GM19463 (cell line): Measurements from ENCODE around the gene NUP188.
"Not testable (repeated sequence)": the region's sequence is repeated elsewhere in the genome, so short reads cannot be mapped to it uniquely, and the experiment has no call there.

Experiments
- ATAC-seq: cut with Tn5 transposase; IDR thresholded peaks from one replicate; pipeline ENCODE4 v1.9.1; 2021; ENCODE audit warnings: mild to moderate bottlenecking, moderate library complexity; ENCODE audit not compliant: unreplicated experiment

Gene NUP188

DNA sequence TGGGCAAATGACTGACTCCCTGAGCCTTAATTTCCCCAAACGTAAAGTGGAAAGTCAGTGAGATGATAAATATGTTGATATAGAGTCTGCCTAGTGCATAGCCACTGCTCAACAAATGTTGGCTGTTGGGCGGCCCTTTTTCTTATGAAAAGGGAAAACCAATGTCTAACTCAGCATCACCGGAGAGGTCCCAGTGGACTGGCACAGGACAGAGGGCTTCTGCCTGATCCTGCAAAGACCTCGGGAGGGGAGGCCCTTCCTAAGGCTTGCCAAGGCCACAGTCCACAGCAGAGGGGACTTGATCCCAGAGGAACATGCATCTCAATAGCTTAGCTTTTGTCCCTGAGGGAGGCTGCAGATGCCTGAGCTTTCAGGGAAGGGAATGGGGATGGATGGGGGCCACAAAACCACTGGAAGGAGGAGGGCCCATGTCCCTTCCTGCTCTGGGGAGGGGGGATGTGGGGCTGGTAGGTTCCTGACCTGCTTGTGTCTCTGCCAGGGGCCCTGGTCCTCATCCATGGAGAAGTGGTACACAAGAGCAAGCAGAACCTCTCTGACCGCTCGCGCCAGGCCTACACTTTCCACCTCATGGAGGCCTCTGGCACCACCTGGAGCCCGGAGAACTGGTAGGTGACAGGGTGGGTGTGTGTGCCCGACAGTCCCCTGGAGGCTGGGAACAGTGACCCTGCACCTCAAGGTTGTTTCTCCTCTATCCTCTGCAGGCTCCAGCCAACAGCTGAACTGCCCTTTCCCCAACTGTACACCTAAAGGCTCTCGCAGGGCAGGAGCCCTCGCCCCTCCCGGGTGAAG, 6.3 kb upstream of the NUP188 start:
- no peak for ATAC-seq

DNA sequence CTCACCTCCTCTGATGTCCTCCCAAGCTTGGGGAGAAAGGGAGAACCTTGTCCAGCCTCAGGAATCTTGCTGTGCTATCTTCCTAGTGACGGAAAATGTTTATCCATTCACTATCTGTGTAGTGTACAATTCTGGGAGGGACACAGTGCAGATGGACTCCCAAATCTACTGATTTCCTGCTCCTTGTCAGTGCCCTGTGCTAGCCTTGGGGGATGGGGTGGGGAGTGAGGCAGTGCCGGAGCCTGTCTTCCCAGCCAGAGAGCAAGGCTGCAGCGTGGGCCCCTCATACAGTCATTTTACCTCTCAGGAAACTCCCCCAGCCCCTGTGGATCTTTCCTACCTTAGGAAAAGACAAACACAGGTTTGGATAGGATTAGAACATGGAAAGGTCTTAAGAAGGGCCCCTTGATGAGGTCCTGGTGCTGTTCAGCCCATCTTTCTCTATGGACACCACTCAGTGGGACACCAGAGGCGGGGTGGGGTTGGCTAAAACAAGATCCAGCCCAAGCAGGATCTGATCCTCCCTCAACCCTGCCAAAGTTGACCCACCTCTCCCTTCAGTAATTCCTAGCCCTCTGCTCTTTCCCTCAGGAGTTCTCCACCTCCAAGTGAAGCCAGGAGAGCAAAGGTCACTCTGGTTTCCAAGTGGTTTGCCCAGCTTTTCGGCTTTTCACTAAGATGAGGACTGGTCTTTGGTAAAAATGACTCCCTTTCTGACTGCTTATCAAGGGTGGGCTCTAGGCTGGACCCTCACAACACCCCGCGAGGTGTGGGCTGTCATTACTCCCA, 3.5 kb upstream of the NUP188 start:
- no peak for ATAC-seq

DNA sequence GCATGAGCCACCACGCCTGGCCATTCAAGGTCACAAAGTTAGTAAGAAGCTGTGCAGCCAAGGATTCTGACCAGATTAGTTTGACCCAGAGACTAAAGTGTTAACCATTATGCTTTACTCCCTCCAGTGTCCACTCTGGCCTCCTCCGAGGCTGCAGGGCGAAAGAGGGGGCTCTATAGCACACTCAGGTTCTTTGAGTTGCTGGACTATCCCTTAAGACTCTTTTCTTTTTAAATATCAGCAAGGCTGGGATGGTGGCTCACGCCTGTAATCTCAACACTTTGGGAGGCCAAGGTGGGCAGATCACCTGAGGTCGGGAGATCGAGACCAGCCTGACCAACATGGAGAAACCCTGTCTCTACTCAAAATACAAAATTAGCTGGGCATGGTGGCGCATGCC, 2.5 kb upstream of the NUP188 start:
- not testable (repeated sequence) for ATAC-seq

DNA sequence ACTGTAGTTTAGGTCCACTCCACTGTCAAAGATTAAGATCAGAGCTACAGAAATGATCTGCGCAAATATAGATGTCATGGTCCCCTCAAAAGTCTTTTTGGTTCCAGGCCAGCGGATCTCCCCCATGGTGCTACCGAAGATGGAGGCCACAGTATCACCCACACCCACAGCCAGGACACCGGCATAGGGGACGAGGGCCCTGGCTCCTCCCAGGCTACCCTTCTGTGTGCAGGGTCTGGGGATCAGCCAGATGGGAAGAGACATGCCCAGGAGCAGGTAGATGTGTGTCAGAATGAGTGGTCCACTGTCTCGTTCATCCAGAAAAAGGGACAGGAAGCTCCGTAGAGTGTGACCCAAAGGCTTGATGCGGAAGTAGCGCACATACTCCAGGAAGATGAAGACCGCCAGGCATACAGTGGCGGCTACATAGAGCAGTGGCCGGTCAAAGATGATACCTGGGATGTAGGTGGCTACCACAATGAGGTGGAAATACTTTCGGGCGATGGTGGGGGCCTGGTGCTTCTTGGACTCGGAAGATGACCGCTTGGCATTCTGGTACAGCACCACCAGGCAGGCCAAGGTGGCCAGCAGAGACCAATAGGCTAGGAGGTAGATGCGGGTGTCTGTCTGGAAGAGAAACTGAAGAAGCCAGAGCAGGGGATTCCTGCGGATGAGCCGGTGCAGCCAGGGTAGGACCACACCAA, 1.5 kb upstream of the NUP188 start:
- no peak for ATAC-seq

DNA sequence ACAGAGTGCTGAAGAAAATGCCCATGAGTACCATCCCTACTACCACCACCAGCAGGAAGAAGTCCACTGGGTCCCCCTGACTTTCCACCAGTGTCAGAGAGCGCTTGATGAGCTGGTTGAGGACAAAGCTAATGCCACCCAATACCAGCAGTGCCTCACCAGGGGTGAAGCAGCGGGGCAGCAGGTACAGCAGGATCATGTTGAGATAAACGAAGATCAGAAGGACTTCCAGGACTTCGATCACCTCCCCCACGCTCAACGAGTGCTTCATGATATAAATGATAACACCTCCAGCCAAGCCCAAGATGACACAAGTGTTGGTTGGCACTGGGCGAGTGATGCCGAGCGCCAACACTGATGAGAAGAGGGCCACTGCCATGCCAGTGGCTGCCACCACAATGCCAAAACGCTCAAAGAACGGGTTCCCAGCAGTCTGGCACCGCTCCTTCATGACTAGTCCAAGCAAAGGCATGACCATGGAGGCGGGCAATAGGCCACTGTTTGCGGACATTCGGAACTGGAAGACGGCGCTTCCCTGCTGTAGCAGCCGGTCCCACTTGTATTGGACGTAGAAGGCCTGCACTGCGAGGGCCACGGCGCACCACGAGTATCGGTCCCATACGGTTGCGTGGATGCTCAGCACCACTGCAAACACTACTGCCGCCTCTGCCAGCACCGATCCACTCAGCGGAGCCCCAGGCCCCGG, 775 bp upstream of the NUP188 start:
- ATAC-seq: no peak

DNA sequence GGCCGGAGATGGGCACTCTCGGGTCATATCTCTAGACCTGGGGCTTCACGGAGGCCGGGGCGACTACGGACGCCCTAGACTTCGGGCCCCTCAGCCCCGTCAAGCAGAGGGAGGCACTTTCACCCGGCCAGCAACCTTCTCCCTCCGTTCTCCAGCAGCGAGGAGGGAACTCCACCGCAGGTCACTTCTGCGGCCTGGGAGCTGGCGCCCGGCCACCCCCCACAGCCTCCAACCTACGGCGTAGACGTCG, 297 bp upstream of the NUP188 start:
- ATAC-seq: no peak

DNA sequence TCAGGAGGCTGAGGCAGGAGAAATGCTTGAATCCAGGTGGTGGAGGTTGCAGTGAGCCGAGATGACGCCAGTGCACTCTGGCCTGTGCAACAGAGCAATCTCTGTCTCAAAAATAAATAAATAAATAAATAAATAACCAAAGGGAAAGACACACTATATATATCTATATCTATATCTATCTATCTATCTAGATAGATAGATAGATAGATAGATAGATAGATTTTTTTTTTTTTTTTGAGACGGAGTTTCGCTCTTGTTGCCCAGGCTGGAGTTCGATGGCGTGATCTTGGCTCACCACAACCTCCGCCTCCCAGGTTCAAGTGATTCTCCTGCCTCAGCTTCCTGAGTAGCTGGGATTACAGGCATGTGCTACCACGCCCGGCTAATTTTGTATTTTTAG, 13.9 kb downstream of the NUP188 start:
- not testable (repeated sequence) for ATAC-seq

DNA sequence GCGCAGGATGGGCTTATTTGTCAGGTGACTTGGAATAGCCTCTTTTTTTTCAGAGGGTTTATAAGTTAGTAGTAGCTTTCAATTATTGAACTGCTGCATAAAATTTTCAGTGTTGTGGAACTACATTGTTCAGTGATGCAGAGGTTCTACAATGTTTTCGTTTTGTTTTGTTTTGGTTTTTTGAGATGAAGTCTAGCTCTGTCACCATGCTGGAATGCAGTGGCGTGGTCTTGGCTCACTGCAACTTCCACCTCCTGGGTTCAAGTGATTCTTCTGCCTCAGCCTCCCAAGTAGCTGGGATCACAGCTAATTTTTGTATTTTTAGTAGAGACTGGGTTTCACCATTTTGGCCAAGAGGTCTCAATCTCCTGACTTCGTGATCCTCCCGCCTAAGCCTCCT, 22.0 kb downstream of the NUP188 start:
- ATAC-seq: no peak

DNA sequence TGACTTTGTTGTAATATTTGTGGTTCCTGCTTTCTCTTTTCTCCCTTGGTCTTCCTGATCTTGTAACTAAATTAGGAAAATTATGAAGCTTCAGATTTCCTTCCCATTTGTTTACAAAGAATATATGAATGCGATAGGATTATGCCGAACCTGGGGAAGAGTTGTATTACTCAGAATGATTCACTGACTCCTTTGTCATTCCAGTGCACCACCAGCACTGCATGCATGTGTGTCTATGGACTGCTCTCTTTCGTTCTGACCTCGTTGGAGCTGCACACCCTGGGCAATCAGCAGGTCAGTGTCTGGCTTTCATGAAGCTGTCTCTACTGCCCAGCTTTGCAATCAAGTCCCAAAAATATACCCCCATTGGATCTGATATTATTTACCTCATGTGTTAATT, 25.5 kb downstream of the NUP188 start:
- no peak for ATAC-seq

DNA sequence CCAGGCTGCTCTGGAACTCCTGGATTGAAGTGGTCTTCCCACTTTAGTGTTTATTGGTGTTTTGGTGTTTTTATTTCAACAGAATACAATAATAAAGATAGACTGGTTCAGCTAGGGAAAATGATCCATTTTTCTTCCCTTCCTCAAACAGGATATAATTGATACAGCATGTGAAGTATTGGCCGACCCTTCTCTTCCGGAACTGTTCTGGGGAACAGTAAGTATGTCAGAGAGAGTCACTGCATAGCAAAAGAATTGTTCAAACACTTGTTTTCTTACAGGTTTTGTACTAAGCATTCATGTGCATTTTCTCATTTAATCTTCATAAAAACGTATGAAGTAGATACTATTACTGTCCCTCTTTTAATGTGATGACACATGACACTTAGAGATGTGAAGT, 31.6 kb downstream of the NUP188 start:
- ATAC-seq: no peak

DNA sequence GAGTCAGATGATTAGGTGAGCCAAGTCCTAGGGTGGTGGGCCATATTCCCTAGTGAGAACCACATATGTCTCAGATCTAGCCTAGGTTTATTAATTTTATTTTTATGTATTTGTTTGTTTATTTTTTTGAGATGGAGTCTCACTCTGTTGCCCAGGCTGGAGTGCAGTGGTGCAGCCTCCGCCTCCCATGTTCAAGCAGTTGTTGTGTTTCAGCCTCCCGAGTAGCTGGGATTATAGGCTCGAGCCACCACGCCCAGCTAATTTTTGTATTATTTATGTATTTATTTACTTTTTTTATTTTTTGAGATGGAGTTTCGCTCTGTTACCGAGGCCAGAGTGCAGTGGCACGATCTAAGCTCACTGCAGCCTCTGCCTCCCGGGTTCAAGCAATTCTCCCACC, 36.0 kb downstream of the NUP188 start:
- no peak for ATAC-seq

DNA sequence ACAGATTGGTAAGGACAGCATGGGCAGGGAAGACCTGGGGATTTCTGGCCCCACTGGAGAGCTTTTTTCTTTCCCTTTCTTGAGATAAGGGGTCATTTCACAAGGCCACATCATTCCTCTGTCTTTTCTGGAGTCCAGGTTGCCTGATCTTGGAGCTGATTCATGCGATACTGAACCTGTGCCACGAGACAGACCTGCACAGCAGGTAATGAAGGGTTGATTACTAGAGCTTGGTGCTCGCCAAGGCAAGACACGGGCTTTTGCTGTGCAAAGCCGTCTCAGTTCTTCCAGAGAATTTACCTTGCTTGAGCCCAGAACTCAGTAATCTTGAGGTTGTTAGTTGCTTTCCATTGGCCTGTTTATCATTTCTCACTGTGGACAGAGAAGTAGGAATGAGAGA, 39.2 kb downstream of the NUP188 start:
- no peak for ATAC-seq

DNA sequence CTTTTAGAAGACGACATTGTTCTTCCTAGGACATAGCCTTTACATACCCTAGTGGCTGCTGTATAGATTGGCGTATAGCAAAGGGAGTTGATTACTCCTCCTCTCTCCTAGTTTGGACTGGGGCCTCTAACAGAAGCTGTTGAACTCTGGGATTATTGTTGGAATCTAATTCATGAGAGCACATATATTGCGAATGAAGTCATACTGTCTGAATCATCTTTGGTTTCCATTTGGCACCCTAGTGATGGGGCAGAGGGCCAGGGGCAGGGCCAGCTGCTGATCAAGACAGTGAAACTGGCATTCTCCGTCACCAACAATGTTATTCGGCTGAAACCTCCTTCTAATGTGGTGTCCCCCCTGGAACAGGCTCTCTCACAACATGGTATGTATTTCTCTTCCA, 40.3 kb downstream of the NUP188 start:
- ATAC-seq: no peak

DNA sequence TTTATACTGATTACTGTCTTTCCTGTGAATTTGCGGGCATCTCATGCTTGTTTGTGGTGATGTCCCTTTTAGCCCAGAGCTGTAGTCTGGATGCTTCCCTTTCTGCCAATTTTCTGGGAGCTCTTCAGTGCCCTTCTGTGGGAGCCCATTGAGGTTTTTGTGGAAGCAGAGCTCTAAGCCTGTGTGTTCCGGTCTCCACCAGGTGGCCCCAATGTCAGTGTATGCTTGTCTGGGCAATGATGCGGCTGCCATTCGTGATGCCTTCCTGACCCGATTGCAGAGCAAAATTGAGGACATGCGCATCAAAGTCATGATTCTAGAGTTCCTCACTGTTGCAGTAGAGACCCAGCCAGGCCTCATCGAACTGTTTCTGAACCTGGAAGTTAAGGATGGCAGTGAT, 45.5 kb downstream of the NUP188 start:
- ATAC-seq: no peak

DNA sequence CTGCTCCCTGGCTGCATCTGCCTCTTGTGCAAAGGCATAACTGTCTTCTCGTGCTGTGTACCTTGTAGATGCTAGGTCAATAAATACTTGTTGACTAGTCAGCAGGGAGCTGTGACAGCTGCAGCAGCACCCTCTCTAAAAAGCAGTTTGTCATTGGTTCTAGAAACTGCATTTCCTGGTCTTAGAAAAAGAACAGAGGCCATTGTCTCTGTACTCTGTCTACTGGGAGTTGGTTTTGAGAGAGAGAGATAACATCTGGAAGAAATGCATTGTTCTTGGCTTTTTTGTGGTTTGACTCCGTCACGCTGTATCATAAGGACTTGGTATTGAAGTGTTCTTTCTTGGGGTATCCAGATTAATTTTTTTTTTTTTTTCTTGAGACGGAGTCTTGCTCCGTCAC, 48.3 kb downstream of the NUP188 start:
- no peak for ATAC-seq

DNA sequence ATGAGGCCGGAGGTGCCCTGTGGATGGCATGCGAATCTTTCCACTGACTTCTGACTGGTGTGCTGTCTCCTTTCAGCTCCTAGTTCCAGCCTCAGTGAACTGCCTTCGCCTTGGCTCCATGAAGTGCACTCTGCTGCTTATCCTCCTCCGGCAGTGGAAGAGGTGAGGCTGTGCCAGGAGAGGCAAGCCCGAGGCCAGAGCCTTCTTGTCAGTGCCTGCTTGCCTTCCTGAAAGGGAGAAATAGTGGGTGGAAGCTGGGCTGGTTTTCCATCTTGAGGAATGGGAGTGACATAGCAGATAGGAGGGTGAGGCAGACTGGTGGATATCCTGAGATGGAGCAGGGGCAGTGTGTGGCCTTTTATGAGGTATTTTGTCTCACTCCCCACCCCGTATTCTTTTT, 51.0 kb downstream of the NUP188 start:
- ATAC-seq: no peak

DNA sequence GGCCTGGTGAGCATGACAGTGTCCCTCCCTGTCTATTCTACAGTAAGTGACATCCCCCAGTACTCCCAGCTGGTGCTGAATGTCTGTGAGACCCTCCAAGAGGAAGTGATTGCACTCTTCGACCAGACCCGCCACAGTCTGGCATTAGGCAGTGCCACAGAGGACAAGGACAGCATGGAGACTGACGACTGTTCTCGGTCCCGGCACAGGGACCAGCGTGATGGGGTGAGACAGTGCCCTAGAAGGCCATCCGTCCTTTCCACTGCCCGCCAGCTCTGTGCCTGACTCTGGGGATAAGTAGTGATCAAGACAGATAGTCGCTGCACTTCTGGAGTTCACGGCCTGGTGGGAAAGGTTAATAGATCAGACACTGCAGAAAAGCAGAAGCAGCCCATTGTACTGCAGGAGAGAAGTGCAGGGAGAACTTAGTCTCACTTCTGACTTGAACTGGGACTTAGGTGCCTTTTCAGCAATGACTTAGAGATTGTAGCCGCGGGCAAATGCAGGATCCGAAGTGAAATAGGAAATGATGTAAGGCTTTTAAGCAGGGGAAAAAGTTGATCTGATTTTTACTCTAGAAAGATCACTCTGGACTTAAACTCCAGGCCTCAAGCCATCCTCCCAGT, 52.2 kb downstream of the NUP188 start:
- ATAC-seq: no peak

DNA sequence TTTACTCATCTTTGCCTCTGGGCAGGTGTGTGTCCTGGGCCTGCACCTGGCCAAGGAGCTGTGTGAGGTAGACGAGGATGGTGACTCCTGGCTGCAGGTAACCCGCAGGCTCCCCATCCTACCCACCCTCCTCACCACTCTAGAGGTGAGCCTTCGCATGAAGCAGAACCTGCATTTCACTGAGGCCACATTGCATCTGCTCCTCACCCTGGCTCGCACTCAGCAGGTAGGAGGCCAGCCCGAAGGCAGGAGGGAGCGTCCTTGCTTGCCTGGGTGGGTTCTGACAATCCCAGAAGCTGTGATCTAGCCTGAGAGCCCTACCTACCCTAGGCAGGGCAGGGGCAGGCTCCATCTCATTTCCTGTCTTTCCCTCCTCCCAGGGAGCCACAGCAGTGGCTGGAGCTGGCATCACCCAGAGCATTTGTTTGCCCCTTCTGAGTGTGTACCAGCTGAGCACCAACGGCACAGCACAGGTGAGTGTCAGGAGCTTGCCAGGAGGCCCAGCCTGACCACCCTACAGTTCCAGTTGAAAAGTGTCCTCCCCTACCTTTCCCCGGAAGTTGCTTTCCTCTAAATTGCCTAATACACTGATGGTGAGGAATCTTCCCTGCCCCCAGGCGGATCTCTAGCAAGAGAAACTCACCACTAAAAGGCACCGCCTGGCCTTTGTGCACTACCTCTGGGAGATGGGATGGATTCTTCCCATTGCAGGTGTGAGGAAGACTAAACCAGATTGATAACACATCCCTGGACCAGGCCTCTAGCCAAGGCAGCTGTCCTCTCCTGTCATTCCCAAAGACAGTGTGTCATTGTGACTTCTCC, 54.2 kb downstream of the NUP188 start:
- ATAC-seq: no peak

DNA sequence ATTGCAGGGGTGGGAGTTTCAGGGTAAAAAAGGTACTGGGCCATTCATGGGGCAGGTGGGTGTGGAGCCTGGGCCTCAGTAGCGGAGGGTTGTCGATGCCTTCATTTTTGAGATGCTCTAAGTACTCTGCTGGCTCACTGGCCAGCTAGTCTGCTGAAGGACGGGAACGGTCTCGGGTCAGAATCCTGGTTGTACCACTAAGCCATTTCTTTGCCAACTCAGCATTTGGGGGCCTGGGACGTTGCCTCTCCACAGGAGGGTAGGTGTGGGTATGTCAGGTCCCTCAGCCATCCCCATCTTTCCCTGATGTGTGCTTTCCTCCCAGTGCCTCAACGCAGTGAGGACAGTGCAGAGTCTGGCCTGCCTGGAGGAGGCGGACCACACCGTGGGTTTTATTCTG, 55.5 kb downstream of the NUP188 start:
- no peak for ATAC-seq

DNA sequence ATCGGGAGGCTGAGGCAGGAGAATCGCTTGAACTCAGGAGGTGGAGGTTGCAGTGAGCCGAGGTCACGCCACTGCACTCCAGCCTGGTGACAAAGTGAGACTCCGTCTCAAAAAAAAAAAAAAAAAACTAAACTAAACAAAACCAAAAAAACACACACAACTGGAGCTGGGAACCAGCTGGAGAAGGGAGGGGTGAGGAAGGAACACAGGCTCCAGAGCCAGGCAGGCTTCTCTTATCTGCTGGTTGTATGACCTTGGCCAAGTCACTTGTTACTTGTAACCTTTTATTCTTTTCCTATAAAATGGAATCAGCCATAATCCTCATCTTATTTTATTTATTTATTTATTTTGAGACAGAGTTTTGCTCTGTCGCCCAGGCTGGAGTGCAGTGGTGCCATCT, 56.7 kb downstream of the NUP188 start:
- ATAC-seq: not testable (repeated sequence)
